ENCODE measurements around the gene CYSLTR2. TPM values are rescaled to one million over a fixed set of nuclear protein-coding genes. Genes with fewer than 3 reads are reported as not detected.
A peak's percentile ranks its signal among the peaks of the same experiment; 100 is the strongest.
"Not testable (repeated sequence)": the region's sequence is repeated elsewhere in the genome, so short reads cannot be mapped to it uniquely, and the experiment has no call there.

Gene CYSLTR2
- total RNA-seq, 1 donor from 2014 or later, result 2.4 TPM

DNA sequence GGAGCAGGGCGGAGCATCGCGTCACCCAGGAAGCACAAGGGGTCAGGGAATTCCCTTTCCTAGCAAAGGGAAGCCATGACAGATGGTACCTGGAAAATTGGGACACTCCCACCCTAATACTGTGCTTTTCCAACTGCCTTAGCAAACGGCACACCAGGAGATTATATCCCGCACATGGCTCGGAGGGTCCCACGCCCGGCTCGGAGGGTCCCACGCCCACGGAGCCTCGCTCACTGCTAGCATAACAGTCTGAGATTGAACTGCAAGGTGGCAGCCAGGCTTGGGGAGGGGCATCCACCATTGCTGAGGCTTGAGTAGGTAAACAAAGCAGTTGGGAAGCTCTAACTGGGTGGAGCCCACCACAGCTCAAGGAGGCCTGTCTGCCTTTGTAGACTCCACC lies 42.9 kb downstream of the CYSLTR2 start:
- not testable (repeated sequence) for DNase-seq

DNA sequence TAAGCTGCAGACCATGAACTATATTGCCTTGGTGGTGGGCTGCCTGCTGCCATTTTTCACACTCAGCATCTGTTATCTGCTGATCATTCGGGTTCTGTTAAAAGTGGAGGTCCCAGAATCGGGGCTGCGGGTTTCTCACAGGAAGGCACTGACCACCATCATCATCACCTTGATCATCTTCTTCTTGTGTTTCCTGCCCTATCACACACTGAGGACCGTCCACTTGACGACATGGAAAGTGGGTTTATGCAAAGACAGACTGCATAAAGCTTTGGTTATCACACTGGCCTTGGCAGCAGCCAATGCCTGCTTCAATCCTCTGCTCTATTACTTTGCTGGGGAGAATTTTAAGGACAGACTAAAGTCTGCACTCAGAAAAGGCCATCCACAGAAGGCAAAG lies 53.7 kb downstream of the CYSLTR2 start:
- DNase-seq, result no peak

DNA sequence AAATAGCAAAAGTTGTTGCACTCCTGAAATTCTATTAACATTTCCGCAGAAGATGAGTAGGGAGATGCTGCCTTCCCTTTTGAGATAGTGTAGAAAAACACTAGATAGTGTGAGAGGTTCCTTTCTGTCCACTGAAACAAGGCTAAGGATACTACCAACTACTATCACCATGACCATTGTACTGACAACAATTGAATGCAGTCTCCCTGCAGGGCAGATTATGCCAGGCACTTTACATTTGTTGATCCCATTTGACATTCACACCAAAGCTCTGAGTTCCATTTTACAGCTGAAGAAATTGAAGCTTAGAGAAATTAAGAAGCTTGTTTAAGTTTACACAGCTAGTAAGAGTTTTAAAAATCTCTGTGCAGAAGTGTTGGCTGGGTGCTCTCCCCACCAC lies 55.0 kb downstream of the CYSLTR2 start:
- DNase-seq, result no peak

DNA sequence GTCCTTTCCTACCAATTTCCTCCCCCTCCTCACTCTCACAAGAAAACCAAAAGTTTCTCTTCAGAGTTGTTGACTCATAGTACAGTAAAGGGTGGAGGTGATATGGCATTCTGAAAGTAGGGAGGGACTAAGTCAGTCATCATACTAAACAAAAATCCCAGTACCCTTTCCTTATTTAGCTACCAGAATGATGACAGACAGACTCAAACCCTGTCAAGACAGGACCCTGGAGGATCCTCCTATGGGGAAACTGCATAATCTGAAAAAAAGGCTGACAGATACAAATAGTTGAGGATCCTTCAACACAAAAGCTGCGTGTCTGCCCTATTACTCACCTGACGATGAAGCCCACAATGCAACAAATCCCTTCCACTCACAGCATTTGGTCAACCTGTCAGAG lies 55.5 kb downstream of the CYSLTR2 start:
- DNase-seq, result no peak

DNA sequence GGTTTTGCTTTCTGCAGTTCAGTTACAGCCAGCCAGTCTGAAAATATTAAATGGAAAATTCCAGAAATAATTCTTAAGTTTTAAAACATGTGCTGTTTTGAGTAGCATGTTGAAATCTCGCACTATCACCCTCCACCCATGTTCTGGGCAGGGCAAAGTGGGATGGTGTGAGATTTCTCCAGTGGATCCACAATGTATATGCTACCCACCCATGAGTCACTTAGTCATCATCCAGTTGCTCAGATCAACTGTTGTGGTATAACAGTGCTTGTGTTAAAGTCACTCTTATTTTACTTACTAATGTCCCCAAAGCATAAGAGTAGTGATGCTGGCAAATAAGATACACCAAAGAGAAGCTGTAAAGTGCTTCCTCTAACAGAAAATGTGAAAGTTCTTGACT lies 56.4 kb downstream of the CYSLTR2 start:
- DNase-seq, result no peak

DNA sequence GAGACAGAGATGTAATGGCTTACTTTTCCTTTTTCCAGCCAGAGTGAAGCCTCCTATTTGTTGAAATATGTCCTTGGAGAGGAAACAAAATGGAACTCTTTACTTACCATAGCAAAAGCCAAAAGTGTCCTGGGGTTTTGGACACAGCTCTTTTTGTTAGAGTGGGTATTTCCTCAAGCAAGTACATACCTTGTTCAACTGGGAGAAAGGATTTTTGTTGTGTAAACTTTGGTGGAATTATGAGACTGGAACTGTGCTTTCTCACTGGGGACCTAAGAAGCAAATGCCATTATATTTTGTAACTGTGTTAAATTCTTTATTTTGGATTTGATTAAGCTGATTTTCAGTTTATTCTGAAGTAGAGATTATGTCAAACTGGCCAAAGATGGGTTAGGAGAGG lies 58.4 kb downstream of the CYSLTR2 start:
- no peak for DNase-seq

DNA sequence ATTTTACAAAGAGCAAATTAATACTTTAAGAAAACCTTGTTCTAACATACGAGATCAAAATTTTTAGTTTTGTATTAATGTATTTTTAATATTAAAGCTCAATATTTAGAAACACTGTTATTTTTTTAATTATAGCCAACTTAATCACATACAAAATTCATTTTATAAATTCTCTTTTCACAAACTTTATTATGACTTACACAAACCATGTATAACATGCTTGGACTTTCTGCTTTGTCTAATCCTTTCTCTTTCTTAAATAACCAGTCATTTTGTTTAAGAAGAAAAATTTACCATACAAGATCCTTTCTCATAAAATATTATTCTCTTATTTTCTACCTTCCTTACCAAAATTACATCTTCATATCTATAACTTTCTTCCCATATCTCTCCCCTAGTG lies 62.2 kb downstream of the CYSLTR2 start:
- DNase-seq, result no peak

DNA sequence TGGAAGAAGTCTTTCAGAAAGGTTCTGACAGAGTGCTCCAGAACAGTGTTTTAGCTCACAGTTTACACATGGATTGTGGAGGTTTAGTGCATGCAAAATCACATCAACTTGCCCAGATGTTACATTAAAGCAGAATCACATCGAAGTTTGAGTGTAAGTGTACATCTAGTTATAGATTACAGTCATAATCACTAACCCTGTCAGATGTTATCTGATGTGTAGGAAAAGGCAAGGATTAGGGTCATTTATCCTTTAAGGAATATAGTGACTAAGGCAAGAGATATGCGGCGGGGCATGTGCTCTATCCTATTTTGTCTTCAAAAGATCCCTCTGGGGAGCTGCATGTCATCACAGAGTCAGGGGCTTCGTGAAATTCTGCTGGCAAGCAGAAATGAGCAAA lies 66.9 kb downstream of the CYSLTR2 start:
- DNase-seq, result no peak

DNA sequence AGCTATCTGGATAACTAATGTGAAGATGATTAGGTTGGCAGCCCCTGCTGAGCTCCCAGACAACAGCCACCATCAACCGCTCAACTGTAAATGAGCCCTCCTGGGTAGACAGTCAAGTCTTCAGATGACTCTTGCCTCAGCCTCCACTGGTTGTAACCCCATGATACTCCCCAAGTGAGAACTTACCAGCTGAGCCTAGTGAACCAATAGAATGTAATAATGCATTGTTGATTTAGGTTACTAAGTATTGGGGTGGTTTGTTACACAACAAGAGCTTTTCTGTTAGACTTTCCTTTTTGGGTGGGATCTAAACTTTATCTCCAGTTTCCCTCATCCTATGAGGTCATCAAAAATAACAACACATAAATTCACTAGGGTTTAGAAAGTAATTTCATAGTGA lies 69.4 kb downstream of the CYSLTR2 start:
- no peak for DNase-seq

DNA sequence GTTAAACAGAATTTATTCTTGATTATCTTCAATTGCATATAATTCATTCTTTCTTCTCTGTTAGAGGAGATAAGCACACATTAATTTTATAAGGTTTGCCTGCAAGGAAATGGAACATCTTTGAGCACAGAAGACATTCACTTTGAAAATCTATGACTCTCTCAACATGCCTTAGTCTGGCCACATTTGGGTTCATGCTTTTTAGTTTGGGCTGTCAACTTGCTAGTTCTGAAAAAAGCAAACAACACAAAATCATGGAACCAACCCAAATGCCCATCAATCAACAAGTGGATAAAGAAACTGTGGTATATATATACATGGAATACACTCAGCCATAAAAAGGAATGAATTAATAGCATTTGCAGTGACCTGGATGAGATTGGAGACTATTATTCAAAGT lies 71.5 kb downstream of the CYSLTR2 start:
- DNase-seq, result no peak

DNA sequence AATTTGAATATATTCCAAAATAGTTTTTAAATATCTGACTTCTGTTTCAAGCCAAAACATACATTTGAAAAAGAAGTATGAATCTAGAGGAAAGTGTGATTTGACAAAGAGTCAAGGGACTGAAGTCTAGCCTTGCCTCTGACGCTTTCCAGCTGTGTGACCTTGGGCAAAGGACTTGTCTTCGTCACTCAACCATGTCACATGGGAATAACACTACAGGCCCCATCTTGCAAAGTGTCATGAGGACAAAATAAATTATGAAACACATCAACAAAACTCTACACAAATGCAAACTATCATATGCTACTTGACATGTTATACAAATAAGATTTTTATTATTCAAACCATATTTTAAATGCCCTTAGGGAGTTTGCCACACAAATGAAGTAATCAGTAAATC lies 73.0 kb downstream of the CYSLTR2 start:
- DNase-seq, result peak; percentile 59

DNA sequence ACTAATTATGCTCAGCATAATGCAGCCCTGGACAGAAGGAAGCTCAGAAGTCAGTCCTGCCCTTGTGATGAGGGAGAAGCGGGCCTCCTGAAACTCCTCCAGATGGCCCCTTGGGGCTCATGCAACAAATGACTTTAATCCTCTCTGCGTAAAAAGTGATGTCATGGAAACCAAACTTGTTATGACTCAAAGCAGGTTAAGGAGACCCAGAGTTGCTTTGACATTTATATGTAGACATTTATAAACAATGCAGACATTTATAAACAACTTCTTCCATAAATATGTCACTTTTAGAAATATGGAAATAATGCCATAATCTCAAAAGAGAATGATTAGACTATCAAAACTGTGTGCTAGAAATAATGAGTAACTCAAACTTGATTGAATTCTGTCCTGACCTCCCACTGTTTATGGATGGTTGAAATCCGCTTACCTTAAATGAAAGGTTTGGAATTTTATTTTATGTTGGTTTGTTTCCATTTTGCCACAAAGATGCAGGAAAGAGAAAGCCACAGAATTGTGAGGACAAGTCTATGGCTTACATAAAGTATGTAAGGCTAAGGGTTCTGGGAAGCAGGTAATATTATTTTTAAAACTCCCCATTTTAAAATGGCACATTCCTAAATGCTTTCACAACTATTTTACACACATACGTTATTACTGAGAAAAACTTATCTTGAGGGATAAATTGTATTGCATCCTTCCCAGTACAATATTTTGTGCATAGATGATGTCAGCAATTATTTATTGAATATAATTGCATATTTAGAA lies 73.7 kb downstream of the CYSLTR2 start:
- peak; percentile 76 for DNase-seq

DNA sequence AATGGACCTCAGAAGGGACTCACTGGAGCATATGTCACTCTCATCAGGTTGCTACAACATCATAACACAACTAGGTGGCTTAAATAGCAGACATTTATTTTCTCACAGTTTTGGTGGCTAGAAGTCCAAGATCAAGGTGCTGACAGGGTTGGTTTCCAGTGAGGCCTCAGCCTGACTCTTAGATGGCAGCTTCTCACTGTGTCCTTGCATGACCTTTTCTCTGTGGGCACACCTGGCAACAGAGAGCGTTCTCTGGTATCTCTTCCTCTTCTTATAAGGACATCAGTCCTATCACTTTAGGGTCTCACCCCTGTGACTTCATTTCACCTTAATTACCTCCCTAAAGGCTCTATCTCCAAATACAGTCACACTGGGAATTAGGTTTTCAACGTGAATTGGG lies 74.5 kb downstream of the CYSLTR2 start:
- DNase-seq, result no peak

DNA sequence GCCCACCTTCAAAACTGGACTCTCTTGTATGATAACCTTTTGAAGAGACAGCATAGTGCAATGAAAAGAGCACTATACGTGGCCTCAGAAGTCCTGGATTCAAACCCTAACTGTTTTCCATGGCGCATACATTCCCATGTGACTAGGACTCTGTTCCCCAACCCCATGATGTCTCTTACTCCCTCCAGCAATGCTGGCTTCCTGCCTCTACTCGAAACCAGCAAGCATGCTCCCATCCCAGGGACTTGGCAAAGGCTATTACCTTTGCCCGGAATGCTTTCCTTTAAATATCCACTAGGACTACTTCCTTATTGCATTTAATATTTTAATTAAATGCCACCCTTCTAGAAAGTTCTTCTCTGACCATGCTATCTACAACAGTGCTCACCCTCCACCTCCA lies 75.1 kb downstream of the CYSLTR2 start:
- DNase-seq, result no peak

DNA sequence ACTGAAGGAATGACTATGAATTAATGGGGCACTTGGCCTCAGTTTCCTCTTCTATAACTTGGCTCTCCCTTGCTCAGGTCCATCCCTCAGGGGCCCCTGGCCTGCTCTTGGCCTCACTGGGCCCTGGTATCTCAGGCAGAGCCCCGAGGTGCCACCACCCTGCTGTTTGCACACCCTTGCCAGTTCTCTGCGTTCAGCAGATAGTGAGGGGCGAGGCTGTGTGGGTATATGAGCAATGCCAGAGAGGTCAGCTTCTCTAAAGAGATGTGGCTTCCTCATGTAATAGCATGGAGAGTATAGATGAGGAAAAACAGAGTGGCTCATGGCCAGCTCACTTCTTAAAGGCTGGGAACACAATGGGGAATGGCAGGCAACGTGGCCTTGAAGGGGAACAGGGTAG lies 76.1 kb downstream of the CYSLTR2 start:
- no peak for DNase-seq

DNA sequence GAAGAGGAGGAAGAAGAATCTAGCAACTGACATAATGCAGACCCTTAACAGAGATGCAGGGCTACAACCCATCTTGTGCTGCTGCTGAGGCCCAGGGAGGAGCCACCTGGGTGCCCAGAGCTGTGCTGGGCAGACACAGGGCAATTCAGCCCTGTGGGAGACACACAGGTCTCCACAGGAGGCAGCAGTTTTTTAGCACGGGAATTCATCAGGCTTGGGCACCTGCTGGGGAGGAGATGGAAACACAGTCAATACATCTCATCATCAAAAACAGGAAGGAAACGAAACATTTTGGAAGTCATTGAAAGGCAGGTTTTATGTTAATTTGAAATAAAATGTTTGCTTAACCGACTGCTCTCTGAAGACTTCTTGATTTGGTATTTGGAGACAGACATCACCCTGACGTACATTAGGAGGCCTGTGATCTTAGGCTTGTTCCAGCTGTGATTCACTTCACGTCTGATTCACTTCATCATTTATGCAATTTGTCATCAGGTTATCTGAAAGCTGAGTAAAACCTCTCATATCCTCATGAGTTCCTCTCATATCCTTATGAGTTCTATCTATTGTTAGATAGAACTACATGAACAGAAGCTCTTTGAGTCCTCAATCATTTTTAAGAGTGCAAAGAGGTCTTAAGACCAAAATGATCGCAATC lies 77.4 kb downstream of the CYSLTR2 start:
- DNase-seq, result no peak

DNA sequence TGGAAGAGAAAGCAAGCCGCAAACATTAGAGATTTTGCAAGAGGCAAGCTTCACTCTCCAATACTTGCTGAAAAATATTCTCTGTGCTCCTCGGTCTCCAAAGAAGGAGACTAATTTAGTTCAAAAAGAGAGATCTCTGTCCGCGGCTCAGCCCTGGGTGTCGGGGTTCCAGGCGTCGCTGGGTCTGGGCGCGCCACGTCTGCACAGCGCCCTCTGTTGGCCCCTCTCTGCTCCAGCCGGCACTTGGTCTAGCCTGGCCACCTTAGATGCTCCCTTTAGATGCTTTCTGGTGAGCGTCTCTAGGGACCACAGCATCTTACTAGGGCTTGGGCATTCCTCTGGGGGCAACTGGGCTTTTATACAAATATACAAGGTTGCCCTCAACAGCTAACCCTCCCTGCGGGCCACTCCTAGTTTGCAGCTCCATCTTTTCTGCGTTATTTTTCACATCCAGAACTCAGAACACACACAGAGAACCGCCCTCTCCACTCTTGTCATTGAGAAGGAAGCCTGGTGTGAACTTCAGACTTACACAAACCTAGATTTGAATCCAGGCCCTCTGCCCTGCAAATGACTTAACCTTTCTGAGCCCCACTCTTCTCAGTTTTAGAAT lies 78.3 kb downstream of the CYSLTR2 start:
- no peak for DNase-seq

DNA sequence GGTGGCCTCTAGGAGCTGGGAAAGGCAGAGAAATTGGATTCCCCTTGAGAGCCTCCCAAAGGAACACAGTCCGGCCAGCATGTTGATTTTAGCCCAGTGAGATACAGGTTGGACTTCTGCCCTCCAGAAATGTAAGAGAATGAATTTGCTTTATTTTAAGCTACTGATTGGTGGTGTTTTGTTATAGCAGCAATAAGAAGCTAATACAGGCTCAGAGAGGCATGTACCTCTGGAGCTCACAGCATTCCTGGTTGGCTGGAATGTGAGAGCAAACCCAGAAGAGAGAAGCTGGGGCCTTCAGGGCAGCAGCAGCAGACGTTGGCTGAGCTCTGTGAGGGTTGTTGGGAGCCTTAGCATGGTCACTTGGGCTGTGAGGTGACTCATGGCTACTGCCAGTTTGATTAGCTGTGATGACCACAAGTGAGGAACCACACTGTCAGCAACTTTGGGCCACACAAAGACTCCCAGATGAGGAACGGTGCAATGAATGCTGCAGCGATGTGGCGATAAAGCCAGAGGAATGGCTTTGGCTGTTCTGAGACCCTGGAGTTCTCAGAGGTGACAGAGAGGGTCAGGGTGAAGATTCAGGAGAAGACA lies 80.1 kb downstream of the CYSLTR2 start:
- no peak for DNase-seq

DNA sequence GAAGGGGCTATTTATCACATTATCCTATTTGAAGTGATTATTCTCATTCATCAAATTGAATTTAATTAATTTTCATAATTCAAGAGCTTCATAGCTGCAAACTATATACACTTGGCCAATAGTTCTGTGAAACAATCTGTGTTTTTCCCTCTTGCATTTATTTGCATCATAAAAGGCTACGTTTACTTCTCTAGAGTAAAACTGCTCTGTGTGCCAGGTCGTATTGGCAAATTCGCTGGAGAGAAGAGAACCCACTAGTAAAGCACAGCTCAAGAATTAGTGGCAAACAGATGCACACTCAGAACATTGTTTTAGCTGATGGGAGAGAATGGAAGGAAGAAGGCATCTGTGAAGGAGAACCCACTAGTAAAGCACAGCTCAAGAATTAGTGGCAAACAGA lies 81.8 kb downstream of the CYSLTR2 start:
- DNase-seq, result no peak

DNA sequence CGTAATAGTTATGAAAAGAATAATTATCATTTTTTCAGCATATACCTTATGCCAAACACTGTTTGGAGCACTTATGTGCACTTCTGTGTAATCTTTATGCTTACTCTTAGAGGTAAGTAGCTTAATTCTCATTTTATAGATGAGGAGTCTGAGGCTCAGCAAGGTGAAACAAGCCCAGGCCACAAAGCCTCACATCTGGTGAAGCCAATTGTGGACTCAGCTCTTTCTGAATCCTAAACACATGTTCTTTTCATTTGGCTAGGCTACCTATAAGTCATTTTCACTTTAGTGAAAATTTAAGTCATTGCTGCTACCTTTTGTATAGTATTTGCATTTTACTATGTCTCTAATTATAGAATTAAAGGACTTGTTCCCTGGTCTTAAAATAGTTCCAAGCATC lies 84.0 kb downstream of the CYSLTR2 start:
- DNase-seq, result no peak

DNA sequence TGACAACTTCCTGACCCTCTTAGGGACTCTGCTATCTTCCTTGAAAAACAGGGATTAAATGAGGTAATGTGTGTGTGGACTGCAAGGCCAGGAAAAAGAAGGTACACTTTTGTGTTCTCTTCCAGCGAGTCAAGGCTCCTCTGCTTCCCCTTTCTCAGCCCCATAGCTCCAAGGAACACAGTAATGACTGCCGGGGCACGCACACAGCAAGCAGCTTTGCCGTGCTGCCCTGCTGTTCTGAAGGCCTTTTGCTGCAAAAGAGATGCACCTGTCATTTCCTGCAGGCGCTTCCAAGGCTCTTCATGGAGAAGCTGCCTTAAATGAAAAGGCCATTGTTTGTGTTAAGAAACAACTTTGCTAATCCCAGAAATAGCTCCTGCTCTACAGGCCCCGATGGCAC lies 84.6 kb downstream of the CYSLTR2 start:
- no peak for DNase-seq

DNA sequence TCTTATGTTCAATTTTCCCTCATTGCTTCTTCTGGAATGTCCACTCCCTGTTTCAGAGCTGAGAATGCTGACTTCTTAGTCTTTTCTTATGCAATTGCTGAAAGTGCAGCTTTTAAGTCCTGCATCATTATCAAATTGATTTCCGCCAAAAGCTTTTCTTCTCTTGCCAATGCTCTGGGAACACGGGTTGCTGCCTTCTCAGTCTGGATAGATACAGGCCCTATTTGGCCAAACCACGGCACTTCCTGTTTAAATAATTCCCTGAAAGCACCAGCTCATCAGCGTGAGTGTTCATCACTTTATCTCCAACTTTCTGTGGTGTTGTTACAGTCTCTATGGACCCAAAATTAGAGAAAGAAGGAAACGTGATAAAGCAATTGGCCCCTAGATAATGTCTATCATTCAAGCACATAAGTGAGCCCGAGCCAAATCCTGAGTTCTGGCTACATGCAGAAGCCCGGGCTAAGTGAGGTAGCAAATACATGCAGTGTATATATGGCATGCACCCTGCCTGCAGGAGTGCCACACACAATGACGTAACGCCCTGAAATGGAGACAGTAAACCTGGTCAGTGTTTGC lies 85.7 kb downstream of the CYSLTR2 start:
- no peak for DNase-seq

DNA sequence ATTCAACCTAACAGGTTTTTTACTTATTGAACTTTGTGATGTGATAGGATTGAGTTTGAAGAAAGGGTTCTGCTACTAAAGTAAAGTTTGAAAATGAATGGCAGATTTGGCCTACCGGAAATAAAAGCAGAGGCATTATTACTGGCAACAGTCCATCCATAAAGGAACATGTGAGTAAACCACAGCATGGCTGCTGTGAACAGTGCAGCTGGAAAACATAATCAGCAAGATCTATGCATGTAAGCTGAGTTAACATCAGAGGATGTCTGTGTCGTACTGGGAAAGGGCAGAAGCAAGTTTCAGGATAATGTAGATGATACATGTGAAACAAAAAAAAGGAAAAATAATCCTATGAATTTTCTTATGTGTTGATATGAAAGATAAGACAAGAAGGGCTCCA lies 87.6 kb downstream of the CYSLTR2 start:
- DNase-seq, result no peak

Data from skin of body (tissue), 2 donors.